Smooth muscle cell (in vitro differentiated cells): ENCODE data around the gene TXNRD1. TPM values are rescaled to one million over a fixed set of nuclear protein-coding genes. Genes with fewer than 3 reads are reported as not detected.

Experiments used
- DNase-seq: peaks from one replicate; lab custom pipeline; 2025; ENCODE audit not compliant: unreplicated experiment; lab: John Stamatoyannopoulos, UW
- H2AFZ ChIP-seq: fragments of 200-600 bp; sonication (generic); 2 replicates; pipeline ENCODE4 v1.6.0; 2016; ENCODE audit warnings: antibody characterized with exemption, low read depth, mild to moderate bottlenecking
- H3F3A ChIP-seq: fragments of 200-600 bp; sonication (generic); 2 replicates; pipeline ENCODE4 v1.6.0; 2017; ENCODE audit warnings: antibody characterized with exemption, low read depth
- H3K27ac ChIP-seq: fragments of 200-600 bp; sonication (generic); 2 replicates; pipeline ENCODE4 v1.5.1; 2016; ENCODE audit warnings: low read depth, mild to moderate bottlenecking
- H3K27me3 ChIP-seq: fragments of 200-600 bp; sonication (generic); 2 replicates; pipeline ENCODE4 v1.6.1; 2016; ENCODE audit warnings: low read depth, mild to moderate bottlenecking
- H3K36me3 ChIP-seq: fragments of 200-600 bp; sonication (generic); 2 replicates; pipeline ENCODE4 v1.5.1; 2016; ENCODE audit warnings: low read depth
- H3K4me1 ChIP-seq: fragments of 200-600 bp; sonication (generic); 2 replicates; pipeline ENCODE4 v1.5.1; 2016; ENCODE audit warnings: low read depth
- H3K4me2 ChIP-seq: fragments of 200-600 bp; sonication (generic); 2 replicates; pipeline ENCODE4 v1.6.0; 2016; ENCODE audit warnings: mild to moderate bottlenecking
- H3K4me3 ChIP-seq: fragments of 200-600 bp; sonication (generic); 2 replicates; pipeline ENCODE4 v1.5.1; 2016; ENCODE audit warnings: mild to moderate bottlenecking
- H3K79me2 ChIP-seq: fragments of 200-600 bp; sonication (generic); 2 replicates; pipeline ENCODE4 v1.6.0; 2016; ENCODE audit warnings: low read depth, mild to moderate bottlenecking
- H3K9ac ChIP-seq: fragments of 200-600 bp; sonication (generic); 2 replicates; pipeline ENCODE4 v1.6.0; 2016; ENCODE audit warnings: low read depth
- H3K9me3 ChIP-seq: fragments of 200-600 bp; sonication (generic); replicated peaks from 2 replicates; pipeline ENCODE4 v1.5.1; 2016; ENCODE audit warnings: low read depth
- H4K20me1 ChIP-seq: fragments of 200-600 bp; sonication (generic); 2 replicates; pipeline ENCODE4 v1.6.0; 2016; ENCODE audit warnings: low read depth
- CTCF ChIP-seq: fragments of 200-600 bp; sonication (generic); IDR thresholded peaks from 2 replicates; pipeline ENCODE4 v1.5.1; 2017; ENCODE audit warnings: borderline replicate concordance, mild to moderate bottlenecking, antibody characterized with exemption; ENCODE audit not compliant: insufficient read depth, poor library complexity, severe bottlenecking
- WGBS: methylation state at CpG from one replicate; pipeline ENCODE4 v1.1.7; 2016; ENCODE audit warnings: low lambda C conversion rate; 5-methylcytosine and 5-hydroxymethylcytosine counted together
- polyA plus RNA-seq: library from polyadenylated mRNA; unstranded; fragments of >200 nt; fragmentation: Nextera tagmentation; extraction: Ambion mirVana; gene quantifications from 2 replicates; pipeline ENCODE4 v1.2.1, GENCODE V29; 2016
- total RNA-seq: library from RNA; depleted of rRNA; stranded (reverse); fragments of >200 nt; gene quantifications from 2 replicates; pipeline ENCODE4 v1.2.3, GENCODE V29; 2014

The TXNRD1 gene
- total and polyA plus RNA-seq, 2 experiments from 2014 or later, result 31.1 to 61.7 TPM

DNA sequence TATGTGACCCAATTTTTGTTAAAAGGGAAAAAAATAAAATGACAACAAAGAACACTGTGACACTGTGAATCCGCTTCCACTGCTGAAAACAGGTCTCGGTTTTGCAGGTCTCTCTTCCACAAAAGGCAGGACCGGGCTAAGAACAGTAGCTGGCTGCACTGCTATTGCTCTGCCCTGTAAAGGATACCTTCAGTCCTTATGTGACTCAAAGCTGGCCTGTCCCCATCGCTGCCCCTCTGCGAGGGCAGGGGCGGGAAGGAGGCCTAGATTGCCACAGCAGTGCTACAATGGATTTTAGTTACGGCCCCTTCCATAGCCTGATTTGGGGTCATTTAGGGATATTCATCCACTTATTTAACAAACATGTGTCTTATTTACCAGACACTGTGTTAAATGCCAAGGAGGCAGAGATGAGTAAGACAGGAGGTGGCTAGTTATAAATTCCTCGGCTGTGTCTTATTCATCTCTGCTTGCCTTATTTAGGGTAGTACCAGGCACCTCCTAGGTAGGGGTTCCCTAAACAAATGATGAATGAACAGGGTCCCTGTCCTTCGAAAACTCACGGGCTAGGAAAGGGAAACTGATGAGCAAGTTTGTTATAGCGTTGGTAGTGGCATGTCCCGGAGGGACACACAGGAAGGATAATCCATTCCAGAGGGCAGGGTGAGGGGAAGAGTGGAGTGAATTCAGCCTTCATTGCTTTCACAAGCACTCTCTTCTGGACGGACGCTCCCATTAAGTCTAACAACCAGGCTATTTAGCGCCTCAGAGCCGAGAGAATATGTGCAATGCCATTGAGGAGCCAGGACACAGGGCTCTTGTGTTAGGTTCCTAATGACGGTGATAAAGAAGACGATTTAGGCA is 161.3 kb downstream of the TXNRD1 start:
- Histone ChIP-seq H3K4me2 (no peak overlapping the region), H3K27ac (no peak overlapping the region), H3K27me3 (peaks cover 7% of the 10 kb centered on the region), H3K9me3 (no peaks in the 10 kb centered on the region), H3K79me2 (no peaks in the 10 kb centered on the region), H2AFZ (no peak overlapping the region), H3K4me1 (no peaks in the 10 kb centered on the region), H3F3A (no peaks in the 10 kb centered on the region), H4K20me1 (no peaks in the 10 kb centered on the region), H3K4me3 (no peak overlapping the region), H3K9ac (no peak overlapping the region), H3K36me3 (no peaks in the 10 kb centered on the region)
- no peak for DNase-seq
- 87% methylated on average over 18 of the region's 18 CpGs for WGBS
- TF ChIP-seq CTCF, result no peak

DNA sequence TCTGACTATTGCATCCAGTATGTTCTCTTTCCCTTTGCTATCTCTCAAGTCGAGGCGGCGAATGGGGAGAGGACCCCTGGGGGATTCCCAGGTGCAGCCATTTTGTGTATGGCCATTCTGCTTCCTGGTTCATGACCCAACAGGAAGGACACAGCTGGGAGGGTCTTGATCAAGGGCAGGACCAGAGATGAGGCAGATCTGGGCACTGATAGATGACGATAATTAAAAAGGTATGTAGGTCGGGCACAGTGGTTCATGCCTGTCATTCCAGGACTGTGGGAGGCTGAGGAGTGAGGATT is 161.9 kb downstream of the TXNRD1 start:
- H2AFZ ChIP-seq, result no peak overlapping the region
- TF ChIP-seq CTCF, result no peak
- WGBS, result 83% methylated on average over 5 of the region's 5 CpGs
- no peaks in the 10 kb centered on the region for H3K4me1 ChIP-seq
- H3K4me3 ChIP-seq, result no peak overlapping the region
- no peak overlapping the region for H3K9ac ChIP-seq
- no peak overlapping the region for H3K27ac ChIP-seq
- H3K27me3 ChIP-seq, result peaks cover 7% of the 10 kb centered on the region
- H3K4me2 ChIP-seq, result no peak overlapping the region
- H4K20me1 ChIP-seq, result no peaks in the 10 kb centered on the region
- no peaks in the 10 kb centered on the region for H3F3A ChIP-seq
- no peaks in the 10 kb centered on the region for H3K9me3 ChIP-seq
- H3K79me2 ChIP-seq, result no peaks in the 10 kb centered on the region
- DNase-seq, result no peak
- no peaks in the 10 kb centered on the region for H3K36me3 ChIP-seq

DNA sequence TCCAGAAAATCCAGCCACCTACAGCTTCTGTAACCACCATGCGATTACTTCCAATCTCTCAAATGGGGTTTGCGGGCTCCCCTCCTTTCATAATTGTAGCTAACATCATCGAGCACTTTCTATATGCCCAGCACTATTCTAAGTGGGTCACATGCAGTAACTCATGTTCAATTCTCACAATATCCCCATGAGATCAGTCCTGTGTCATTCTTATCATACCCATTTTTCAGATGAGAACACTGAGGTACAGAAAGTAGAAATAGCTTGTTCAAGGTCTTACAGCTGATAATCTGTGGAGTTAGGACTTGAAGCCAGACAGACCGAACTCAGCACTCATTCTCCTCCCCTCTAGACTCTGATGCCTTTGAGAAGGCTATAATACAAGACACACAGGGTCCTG is 162.8 kb downstream of the TXNRD1 start:
- WGBS, result 98% methylated on average over 4 of the region's 4 CpGs

More for the DNA sequence above, 162.8 kb downstream of the TXNRD1 start:
- no peak for DNase-seq
- Histone ChIP-seq H3K4me1 (no peaks in the 10 kb centered on the region), H3K4me2 (no peak overlapping the region), H3K9me3 (no peaks in the 10 kb centered on the region), H3K36me3 (no peaks in the 10 kb centered on the region), H3K27ac (no peak overlapping the region), H3K9ac (no peak overlapping the region), H4K20me1 (no peaks in the 10 kb centered on the region), H3K27me3 (peaks cover 7% of the 10 kb centered on the region), H2AFZ (no peak overlapping the region), H3K79me2 (no peaks in the 10 kb centered on the region), H3K4me3 (no peak overlapping the region), H3F3A (no peaks in the 10 kb centered on the region)
- TF ChIP-seq CTCF, result no peak
